ENCODE data around the gene ELANE. TPM values are rescaled to one million over a fixed set of nuclear protein-coding genes. Genes with fewer than 3 reads are reported as not detected.
"Not testable (repeated sequence)": the region's sequence is repeated elsewhere in the genome, so short reads cannot be mapped to it uniquely, and the experiment has no call there.

The ELANE gene
- polyA plus RNA-seq, 4 donors = 0.34 to 0.87 (median 0.40) TPM

DNA sequence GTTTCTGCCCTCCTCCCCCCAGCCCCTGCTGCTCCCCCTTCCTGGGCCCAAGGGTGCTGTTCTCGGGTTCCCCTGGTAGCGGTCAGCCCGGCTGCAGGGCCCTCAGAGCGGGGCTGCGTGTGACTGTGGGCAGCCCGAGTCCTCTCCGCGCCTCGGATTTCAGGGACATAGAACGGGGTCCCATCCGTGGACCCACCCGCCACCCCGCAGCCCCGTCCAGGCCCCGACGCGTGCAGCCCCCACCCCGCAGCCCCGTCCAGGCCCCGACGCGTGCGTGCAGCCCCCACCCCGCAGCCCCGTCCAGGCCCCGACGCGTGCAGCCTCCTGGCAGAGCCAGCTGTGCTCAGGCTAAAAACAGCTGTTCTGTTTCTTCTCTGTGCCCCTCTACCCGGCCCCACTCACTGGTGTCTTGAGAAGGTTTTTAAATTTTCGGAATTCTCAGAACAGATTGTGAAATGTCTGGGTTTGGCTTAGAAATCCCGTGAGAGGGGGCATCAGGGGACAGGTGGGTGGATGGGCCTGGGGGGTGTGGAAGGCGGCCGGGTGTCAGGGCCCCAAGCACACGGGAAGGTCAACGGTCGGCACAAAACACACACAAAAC lies 16.8 kb upstream of the ELANE start:
- DNase-seq (ENCODE audit: low read depth in 4 of 4, low spot score in 2 of 4) = no peak

DNA sequence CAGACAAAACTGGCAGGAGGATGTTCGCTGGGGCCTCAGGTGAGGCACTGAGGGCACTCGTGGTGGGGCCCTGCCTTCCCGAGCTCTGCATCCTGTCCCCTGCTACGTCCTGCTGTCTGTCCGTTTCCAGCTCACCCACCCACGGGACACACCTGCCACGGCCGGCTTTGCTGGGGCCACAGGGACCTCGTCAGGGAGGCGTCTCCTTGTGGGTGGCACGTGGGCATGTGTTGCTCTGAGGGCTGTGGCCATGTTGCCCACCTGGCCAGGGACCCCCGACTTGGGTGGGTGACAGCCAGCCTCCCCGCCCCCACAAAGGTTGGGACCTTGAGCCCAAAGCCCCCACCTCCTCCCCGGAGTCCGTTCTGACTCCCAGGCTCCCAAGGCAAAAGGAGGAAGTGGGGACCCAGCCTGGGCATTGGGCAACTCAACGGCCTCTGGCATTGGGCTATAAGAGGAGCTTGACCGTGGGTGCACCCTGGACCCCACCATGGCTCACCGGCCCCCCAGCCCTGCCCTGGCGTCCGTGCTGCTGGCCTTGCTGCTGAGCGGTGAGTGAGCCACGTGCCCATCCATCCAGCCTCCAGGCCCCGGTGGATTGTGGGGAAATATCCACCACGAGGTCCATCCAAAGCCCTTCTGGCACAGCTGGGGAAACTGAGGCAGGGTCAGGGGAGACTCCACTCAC lies 11.4 kb upstream of the ELANE start, which contains the start of gene PRTN3:
PRTN3 (plus strand) TSS at position 481 of the 688 bp plus-strand sequence; CDS start at position 491, 10 bp downstream.
- no peak for DNase-seq (ENCODE audit: low read depth in 4 of 4, low spot score in 2 of 4)

DNA sequence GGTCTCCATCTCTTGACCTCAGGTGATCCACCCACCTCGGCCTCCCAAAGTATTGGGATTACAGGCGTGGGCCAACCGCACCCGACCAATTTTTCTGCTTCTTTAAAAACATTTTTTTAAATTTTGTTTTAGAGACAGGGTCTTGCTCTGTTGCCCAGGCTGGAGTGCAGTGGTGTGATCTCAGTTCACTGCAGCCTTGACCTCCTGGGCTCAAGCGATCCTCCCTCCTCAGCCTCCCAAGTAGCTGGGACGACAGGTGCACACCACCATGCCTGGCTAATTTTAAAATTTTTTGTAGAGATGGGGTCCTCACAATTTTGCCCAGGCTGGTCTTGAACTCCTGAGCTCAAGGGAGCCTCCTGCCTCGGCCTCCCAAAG lies 9.3 kb upstream of the ELANE start:
- DNase-seq (ENCODE audit: low read depth in 4 of 4, low spot score in 2 of 4) = not testable (repeated sequence)

DNA sequence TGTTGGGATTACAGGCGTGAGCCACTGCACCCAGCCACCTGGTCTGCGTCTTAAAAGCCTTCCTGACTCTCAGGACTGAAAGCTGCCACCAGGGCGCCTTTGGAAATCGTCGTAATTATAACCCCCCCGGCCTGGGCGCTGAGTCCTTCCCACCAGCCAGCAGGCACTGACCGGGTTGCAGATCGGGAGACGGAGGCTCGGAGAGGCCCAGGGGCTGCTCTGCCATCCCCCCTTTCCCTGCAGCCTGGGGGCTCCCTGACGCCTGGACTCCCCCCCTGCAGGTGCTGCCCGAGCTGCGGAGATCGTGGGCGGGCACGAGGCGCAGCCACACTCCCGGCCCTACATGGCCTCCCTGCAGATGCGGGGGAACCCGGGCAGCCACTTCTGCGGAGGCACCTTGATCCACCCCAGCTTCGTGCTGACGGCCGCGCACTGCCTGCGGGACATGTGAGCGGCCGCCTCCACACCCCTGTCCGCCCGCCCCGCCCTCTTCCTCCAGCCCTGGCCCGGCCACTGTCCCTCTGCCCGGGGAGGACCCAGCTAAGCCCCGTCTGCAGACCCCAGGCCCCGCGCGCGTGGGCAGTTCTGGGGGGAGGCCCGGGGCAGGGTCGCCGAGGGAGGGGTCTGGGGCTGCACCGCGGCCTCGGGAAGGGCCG lies 8.8 kb upstream of the ELANE start:
- DNase-seq (ENCODE audit: low read depth in 4 of 4, low spot score in 2 of 4) = no peak

DNA sequence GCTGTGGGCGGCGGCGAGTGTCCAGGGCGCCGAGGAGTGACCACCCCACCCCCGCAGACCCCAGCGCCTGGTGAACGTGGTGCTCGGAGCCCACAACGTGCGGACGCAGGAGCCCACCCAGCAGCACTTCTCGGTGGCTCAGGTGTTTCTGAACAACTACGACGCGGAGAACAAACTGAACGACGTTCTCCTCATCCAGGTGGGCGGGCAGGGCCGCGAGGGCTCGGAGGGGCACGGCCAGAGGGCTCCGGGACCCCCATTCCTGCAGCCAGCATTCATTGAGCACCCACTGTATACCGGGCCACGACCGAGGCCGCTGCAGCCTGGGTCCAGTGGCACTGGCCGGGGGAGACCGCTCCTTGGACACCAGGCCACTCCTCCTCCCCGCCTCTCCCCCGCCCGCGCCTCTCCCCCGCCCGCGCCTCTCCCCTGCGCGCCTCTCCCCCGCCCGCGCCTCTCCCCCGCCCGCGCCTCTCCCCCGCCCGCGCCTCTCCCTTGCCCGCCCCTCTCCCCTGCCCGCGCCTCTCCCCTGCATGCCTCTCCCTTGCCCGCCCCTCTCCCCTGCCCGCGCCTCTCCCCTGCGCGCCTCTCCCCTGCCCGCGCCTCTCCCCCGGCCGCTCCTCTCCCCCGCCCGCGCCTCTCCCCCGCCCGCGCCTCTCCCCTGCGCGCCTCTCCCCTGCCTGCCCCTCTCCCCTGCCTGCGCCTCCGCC lies 8.1 kb upstream of the ELANE start:
- no peak for DNase-seq (ENCODE audit: low read depth in 4 of 4, low spot score in 2 of 4)

DNA sequence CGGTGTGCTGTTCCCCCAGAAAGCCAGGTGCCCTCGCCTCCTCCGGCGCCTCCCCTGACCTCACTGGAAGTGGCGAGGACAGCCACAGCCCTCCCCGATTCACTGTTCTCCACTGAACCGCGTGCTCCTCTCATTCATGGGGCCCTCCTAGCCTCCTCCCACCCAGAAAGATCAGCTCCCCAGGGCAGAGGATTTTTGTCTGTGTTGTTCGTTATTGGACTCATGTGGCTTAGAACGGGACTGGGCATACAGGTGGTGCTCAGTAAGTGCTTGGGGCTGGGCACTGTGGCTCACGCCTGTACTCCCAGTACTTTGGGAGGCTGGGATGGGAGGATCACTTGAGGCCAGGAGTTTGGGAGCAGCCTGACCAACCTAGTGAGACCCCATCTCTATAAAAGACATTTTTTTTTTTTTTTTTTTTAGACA lies 7.5 kb upstream of the ELANE start:
- no peak for DNase-seq (ENCODE audit: low read depth in 4 of 4, low spot score in 2 of 4)

DNA sequence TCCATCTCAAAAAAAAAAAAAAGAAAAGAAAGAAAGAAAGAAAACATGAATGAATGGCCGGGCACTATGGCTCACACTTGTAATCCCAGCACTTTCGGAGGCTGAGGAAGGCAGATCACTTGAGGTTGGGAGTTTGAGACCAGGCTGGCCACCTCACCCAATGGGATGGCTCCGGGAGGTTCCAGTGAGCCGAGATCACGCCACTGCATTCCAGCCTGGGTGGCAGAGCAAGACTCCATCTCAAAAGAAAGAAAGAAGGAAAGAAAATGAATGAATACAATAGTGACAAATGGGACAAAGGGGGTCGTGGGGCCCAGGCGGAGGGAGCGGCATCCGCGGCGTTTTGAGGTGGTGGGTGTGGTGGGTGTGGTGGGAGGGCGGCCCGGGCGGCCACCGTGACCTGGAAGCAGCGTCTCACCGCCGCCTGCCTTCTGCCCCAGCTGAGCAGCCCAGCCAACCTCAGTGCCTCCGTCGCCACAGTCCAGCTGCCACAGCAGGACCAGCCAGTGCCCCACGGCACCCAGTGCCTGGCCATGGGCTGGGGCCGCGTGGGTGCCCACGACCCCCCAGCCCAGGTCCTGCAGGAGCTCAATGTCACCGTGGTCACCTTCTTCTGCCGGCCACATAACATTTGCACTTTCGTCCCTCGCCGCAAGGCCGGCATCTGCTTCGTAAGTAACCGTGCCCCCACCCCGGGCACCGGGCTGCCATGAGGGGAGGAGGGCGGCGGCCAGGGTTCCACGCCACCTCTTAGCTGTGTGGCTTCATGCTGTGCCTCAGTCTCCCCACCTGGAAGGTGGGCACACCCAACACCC lies 6.2 kb upstream of the ELANE start:
- DNase-seq (ENCODE audit: low read depth in 4 of 4, low spot score in 2 of 4) = no peak

DNA sequence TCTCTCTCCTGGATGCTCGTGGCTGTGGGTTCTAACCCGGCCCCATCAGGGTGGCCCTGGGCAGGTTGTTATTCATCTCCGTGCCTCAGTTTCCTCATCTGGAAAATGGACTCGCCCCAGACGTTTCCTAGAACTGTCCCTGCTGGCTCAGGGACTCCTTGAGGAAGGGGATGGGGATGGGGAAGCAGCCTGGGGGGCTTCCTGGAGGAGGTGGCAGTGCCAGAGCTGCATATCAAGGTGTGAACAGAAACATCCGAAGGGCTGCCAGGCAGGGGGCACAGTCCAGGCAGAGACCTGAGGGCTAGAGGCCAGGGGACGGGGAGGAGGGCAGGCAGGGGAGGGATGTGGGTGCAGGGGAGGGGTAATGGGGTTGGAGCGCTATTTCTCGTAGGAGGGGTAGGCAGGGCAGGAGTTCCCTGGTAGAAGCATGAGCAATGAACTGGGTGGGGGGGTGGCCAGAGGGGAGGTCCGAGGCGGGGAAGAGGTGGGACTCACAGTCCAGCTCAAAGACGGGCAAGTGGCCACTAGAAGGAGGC lies 3.6 kb upstream of the ELANE start:
- DNase-seq (ENCODE audit: low read depth in 4 of 4, low spot score in 2 of 4) = no peak

DNA sequence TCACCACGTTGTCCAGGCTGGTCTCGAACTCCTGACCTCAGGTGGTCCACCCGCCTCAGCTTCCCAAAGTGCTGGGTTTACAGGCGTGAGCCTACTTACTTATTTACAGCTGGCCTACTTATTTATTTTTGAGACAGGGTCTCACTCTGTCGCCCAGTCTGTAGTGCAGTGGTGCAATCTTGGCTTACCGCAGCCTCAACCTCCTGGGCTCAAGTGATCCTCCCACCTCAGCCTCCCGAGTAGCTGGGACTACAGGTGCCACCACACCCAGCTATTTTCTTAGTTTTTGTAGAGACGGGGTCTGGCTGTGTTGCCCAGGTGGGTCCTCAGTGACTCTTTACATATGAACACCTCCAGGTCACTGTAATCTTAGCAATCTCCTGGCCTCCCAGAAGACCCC lies 2.9 kb upstream of the ELANE start:
- not testable (repeated sequence) for DNase-seq (ENCODE audit: low read depth in 4 of 4, low spot score in 2 of 4)

DNA sequence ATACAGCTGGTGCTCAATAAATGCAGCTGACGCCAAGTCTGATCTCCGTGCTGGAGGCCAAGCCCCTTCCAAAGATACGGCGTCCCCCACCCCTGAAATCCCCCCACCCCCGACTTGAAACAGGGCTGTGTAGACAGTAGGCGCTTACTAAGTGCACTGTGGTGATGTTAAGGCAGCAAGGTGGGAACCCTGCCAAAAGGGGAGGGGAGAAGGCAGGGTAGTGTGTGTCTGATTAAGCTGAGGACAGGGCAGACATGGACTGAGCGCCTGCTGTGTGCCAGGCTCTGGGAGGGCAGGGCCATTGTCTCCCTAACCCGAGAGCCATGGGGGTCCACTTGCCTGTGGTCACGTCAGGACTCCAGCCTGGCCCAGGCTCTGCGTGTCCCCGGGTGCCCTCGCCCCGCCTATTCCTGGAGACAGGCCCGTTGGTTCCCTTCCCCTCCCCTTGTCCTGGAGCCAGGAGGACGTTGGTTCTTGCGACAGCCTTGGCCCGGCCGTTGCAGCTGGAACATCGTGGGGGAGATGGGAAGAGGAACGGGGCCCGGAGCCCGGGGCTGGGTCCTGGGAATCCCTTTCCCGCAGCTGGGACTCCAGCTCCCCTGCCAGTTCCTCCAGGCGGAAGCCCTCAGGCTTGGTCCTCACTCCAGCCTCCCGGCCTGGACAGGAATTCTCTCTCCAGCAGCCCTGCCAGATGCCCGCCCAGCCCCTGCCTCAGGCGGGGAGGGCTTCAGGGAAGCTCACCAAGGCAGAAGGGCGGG lies 1.7 kb upstream of the ELANE start:
- DNase-seq (ENCODE audit: low read depth in 4 of 4, low spot score in 2 of 4) = no peak

DNA sequence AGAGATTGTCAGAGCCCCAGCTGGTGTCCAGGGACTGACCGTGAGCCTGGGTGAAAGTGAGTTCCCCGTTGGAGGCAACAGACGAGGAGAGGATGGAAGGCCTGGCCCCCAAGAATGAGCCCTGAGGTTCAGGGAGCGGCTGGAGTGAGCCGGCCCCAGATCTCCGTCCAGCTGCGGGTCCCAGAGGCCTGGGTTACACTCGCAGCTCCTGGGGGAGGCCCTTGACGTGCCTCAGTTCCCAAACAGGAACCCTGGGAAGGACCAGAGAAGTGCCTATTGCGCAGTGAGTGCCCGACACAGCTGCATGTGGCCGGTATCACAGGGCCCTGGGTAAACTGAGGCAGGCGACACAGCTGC lies 1.1 kb upstream of the ELANE start:
- no peak for DNase-seq (ENCODE audit: low read depth in 4 of 4, low spot score in 2 of 4)

DNA sequence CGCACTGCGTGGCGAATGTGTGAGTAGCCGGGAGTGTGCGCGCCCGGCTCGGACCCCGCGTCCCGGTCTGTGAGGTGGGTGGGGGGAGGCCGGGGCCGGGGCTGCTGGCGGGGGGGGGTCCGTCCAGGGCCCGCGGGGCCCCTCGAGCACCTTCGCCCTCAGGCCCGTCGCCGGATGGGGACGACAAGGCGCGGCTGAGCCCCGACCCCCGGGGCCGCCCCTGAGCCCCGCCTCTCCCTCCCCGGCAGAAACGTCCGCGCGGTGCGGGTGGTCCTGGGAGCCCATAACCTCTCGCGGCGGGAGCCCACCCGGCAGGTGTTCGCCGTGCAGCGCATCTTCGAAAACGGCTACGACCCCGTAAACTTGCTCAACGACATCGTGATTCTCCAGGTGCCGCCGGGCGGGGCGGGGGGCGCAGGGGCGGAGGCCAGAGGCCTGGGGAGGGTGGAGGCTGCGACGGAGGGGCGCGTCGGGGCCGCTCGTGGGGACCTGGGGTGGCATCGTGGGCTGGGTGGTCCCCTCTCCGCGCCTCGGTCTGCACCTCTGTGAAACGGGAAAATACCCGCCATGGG lies 997 bp downstream of the ELANE start:
- DNase-seq (ENCODE audit: low read depth in 4 of 4, low spot score in 2 of 4) = no peak

DNA sequence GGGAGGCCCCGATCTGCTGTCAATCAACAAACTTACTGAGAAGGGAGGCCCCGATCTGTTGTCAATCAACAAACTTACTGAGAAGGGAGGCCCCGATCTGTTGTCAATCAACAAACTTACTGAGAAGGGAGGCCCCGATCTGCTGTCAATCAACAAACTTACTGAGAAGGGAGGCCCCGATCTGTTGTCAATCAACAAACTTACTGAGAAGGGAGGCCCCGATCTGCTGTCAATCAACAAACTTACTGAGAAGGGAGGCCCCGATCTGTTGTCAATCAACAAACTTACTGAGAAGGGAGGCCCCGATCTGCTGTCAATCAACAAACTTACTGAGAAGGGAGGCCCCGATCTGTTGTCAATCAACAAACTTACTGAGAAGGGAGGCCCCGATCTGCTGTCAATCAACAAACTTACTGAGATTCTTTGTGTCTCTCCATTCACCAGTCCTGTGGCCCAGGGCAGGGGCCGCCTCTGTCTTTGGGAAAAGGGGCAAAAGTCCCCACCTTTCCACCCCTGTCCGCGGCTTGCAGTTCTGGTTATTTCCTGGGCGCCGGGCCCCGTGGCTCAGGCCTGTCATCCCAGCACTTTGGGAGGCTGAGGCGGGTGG lies 1.6 kb downstream of the ELANE start:
- DNase-seq (ENCODE audit: low read depth in 4 of 4, low spot score in 2 of 4) = not testable (repeated sequence)

DNA sequence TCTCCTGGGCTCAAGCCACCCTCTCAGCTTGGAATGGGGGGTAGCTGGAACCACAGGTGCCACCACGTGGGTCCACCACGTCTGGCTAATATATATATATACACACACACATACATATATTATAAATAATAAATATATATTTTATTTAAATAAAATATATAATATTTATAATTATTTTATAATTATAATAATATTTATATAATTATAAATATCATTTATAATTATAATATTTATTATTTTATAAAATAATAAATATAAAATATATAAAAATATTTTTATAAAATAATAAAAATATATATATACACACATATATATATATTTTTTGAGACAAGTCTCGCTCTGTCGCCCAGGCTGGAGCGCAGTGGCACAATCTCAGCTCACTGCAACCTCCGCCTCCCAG lies 2.4 kb downstream of the ELANE start:
- no peak for DNase-seq (ENCODE audit: low read depth in 4 of 4, low spot score in 2 of 4)

DNA sequence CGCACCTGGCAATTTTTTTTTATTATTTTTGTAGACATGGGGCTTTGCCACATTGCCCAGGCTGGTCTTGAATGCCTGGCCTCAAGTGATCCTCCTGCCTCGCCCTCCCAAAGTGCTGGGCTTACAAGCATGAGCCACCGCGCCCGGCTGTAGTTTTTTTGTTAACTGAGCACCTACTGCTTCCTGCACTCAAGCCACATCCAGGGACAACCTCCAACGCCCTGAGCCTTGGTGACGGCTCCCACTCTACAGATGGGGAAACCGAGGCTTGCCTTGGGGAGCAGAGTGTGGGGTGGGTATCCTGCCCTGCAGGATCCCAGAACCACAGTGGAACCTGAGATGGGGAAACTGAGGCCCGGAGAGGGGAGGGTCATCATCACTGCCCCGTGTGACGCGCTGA lies 3.0 kb downstream of the ELANE start:
- DNase-seq (ENCODE audit: low read depth in 4 of 4, low spot score in 2 of 4) = no peak

DNA sequence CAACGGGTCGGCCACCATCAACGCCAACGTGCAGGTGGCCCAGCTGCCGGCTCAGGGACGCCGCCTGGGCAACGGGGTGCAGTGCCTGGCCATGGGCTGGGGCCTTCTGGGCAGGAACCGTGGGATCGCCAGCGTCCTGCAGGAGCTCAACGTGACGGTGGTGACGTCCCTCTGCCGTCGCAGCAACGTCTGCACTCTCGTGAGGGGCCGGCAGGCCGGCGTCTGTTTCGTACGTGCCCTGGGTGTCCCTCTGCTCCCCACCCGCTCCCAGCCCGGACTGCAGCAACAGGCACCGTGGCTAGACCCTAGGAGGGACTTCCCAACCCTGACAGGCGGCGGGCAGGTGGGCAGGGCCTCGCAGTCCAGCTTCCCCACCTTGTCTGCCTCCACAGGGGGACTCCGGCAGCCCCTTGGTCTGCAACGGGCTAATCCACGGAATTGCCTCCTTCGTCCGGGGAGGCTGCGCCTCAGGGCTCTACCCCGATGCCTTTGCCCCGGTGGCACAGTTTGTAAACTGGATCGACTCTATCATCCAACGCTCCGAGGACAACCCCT lies 3.5 kb downstream of the ELANE start:
- no peak for DNase-seq (ENCODE audit: low read depth in 4 of 4, low spot score in 2 of 4)

DNA sequence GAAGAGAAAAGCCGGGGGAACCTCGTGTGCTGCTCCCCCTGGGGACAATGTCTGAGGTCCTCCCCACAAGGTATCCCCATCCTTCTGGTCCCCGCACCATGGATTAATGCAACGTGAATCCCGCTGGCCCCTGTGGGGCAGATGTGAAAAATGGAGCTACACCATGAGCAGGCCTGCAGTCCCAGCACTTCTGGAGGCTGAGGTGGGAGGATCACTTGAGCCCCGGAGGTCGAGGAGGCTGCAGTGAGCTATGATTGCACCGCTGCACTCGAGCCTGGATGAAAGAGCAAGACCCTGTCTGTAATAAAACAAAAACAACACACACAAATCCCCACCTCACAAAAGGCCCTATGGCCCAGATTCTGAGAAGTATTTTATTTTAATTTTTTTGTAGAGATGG lies 6.2 kb downstream of the ELANE start:
- no peak for DNase-seq (ENCODE audit: low read depth in 4 of 4, low spot score in 2 of 4)
